CD4-positive, alpha-beta T cell (primary cell): ENCODE results near the gene ANKRD36B. TPM values are rescaled to one million over a fixed set of nuclear protein-coding genes. Genes with fewer than 3 reads are reported as not detected.
A peak's percentile ranks its signal among the peaks of the same experiment; 100 is the strongest.
"Not testable (repeated sequence)": the region's sequence is repeated elsewhere in the genome, so short reads cannot be mapped to it uniquely, and the experiment has no call there.

Experiments used
- ATAC-seq: fragments of 200-7000 bp; cut with Tn5 transposase; one replicate; pipeline ENCODE4 v1.10.0; 2022; ENCODE audit warnings: mild to moderate bottlenecking; ENCODE audit not compliant: poor library complexity
- CTCF ChIA-PET: fragments of 350-600 bp; sonication (Branson Sonifier 250); formaldehyde crosslinking; loops from one replicate; lab custom pipeline; 2021; ENCODE audit warnings: antibody characterized with exemption, inconsistent platforms; lab: Charles Lee
- POLR2A ChIA-PET: fragments of 350-600 bp; sonication (Branson Sonifier 250); formaldehyde crosslinking; loops from one replicate; lab custom pipeline; 2021; ENCODE audit warnings: antibody characterized with exemption, inconsistent platforms; lab: Charles Lee
- DNase-seq, 14 experiments: peaks; one replicate each; pipeline ENCODE4 v3.0.0-alpha.2; 2013 to 2020; ENCODE audit warnings: mixed read lengths in 2 of 14
- H3K27ac ChIP-seq, 2 donors: one replicate each; pipeline versions ENCODE4 v1.5.1 to v1.7.0; 2013; ENCODE audit warnings: low read length in 2 of 2, low read depth in 1 of 2, mild to moderate bottlenecking in 1 of 2
- H3K27me3 ChIP-seq, 2 experiments: 1 replicate in 1 of 2; 2 replicates in 1 of 2; pipeline versions ENCODE4 v1.6.1 to v1.7.0; 2013; ENCODE audit warnings: low read length in 2 of 2, control low read depth in 1 of 2, mild to moderate bottlenecking in 1 of 2, moderate library complexity in 1 of 2; ENCODE audit not compliant: insufficient read depth in 2 of 2, control insufficient read depth in 1 of 2
- H3K36me3 ChIP-seq: one replicate; pipeline ENCODE4 v1.6.1; 2013; ENCODE audit warnings: low read length, control low read depth; ENCODE audit not compliant: insufficient read depth
- H3K4me1 ChIP-seq: one replicate; pipeline ENCODE4 v1.6.1; 2013; ENCODE audit warnings: low read length, control low read depth; ENCODE audit not compliant: insufficient read depth
- H3K4me3 ChIP-seq: one replicate; pipeline ENCODE4 v1.5.1; 2013; ENCODE audit warnings: mild to moderate bottlenecking, low read length, moderate library complexity
- H3K9me3 ChIP-seq, 2 experiments: 1 replicate in 1 of 2; 2 replicates in 1 of 2; pipeline versions ENCODE4 v1.6.1 to v1.7.0; 2013; ENCODE audit warnings: low read length in 2 of 2, mild to moderate bottlenecking in 2 of 2, control low read depth in 1 of 2, moderate library complexity in 1 of 2; ENCODE audit not compliant: control insufficient read depth in 1 of 2, insufficient read depth in 1 of 2
- H3K27ac Mint-ChIP-seq: one replicate; pipeline ENCODE4 v1.8.0; 2020; ENCODE audit warnings: mixed read lengths
- H3K27me3 Mint-ChIP-seq: one replicate; pipeline ENCODE4 v1.8.0; 2021; ENCODE audit warnings: mixed read lengths
- H3K36me3 Mint-ChIP-seq: one replicate; pipeline ENCODE4 v1.8.0; 2021; ENCODE audit warnings: low read depth, mixed read lengths
- H3K4me1 Mint-ChIP-seq: one replicate; pipeline ENCODE4 v1.8.0; 2021; ENCODE audit warnings: low read depth, mixed read lengths
- H3K4me3 Mint-ChIP-seq: one replicate; pipeline ENCODE4 v1.8.0; 2020; ENCODE audit warnings: mild to moderate bottlenecking, mixed read lengths
- H3K9me3 Mint-ChIP-seq: one replicate; pipeline ENCODE4 v1.8.0; 2020; ENCODE audit warnings: mixed read lengths
- intact Hi-C, 2 experiments: fragments of 100-400 bp; cut with DNase I in 1 of 2; cut with micrococcal nuclease in 1 of 2; formaldehyde crosslinking; loops; one replicate each; pipeline versions ENCODE4 v1.15.1 to v1.9.0; 2023 to 2025; cut with DNase I, micrococcal nuclease
- total RNA-seq, 174 experiments: library from RNA in 2 of 174; stranded (reverse) in 2 of 174; gene quantifications; one replicate each; pipeline ENCODE4 v1.2.3 and lab custom pipeline; 2021 to 2026

The ANKRD36B gene
- total RNA-seq, 2 experiments from 2014 or later, result 48.5 to 60.0 TPM

DNA sequence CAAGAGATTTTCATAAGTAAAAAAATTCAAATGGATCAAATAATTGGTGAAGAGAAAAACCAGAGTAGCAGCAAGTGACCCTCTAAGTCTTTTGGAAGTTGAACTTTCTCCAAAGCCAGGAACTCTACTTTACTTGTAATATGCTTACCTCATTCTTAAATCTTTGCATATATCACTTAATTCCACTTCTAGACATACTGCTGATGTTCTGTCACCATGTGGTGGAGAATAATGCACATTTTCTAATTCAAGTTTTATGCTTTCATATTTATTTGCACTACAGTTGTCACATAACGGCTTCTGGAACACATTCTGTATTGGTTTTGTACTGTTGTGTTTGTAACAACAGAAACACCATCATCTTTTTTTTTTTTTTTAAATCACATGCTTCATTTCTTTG is 65.9 kb downstream of the ANKRD36B start:
- H3K4me3 ChIP-seq, ATAC-seq, H3K27me3 ChIP-seq, H3K36me3 ChIP-seq, H3K27ac Mint-ChIP-seq, DNase-seq, H3K4me1 Mint-ChIP-seq, POLR2A ChIA-PET, H3K9me3 Mint-ChIP-seq, H3K27ac ChIP-seq, H3K4me3 Mint-ChIP-seq, H3K9me3 ChIP-seq, H3K27me3 Mint-ChIP-seq, CTCF ChIA-PET, intact Hi-C loops, H3K4me1 ChIP-seq: not testable (repeated sequence)
- peaks cover 25% of the 10 kb centered on the region for H3K36me3 Mint-ChIP-seq

DNA sequence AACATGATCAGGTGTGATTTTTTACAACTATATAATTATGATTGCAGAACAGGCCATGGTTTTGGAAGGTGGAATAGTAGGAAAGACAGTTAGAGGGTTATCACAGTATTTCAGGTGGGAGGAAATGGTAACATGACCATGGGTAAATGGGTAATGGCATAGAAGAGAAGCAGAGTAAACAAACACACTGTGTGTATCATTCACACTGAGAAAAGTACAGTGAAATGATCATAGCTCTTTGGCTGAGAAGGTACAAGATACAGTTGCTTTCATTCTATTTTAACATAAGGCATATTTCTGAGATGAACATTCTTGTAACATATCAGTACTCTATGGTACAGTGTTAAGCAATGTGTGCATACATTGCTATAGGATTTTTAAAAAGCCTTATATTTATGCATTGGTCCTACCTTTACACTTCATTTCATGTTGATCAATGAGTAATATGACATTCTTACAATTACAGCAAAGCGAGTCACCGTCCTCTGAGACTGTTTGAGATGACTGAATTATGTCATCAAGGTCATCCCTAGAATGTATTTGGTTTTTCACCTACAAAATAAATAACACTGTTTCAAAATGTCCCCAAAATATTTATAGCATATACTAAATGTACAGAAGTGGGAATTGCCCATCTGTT is 66.6 kb downstream of the ANKRD36B start:
- H3K4me1 ChIP-seq, H3K27ac Mint-ChIP-seq, H3K27me3 ChIP-seq, H3K4me3 Mint-ChIP-seq, H3K4me1 Mint-ChIP-seq, H3K36me3 ChIP-seq, CTCF ChIA-PET, H3K4me3 ChIP-seq, ATAC-seq, H3K27ac ChIP-seq, H3K9me3 ChIP-seq, DNase-seq, H3K27me3 Mint-ChIP-seq, intact Hi-C loops, H3K9me3 Mint-ChIP-seq, POLR2A ChIA-PET: not testable (repeated sequence)
- peaks cover 20% of the 10 kb centered on the region for H3K36me3 Mint-ChIP-seq

GRCh38 chr2:97495651-97496050 is 94.0 kb downstream of the ANKRD36B start:
- H3K9me3 Mint-ChIP-seq, ATAC-seq, H3K4me1 ChIP-seq, H3K27ac Mint-ChIP-seq, H3K4me3 ChIP-seq, H3K4me1 Mint-ChIP-seq, CTCF ChIA-PET, H3K27ac ChIP-seq, intact Hi-C loops, H3K27me3 ChIP-seq, POLR2A ChIA-PET, H3K4me3 Mint-ChIP-seq, DNase-seq, H3K36me3 ChIP-seq, H3K9me3 ChIP-seq, H3K36me3 Mint-ChIP-seq, H3K27me3 Mint-ChIP-seq: not testable (repeated sequence)

- H3K4me3 Mint-ChIP-seq, H3K9me3 Mint-ChIP-seq, intact Hi-C loops, POLR2A ChIA-PET, H3K4me3 ChIP-seq, H3K4me1 ChIP-seq, H3K27ac ChIP-seq, CTCF ChIA-PET, H3K36me3 ChIP-seq, ATAC-seq, H3K27me3 ChIP-seq, H3K9me3 ChIP-seq, H3K36me3 Mint-ChIP-seq, H3K4me1 Mint-ChIP-seq, H3K27ac Mint-ChIP-seq, H3K27me3 Mint-ChIP-seq: not testable (repeated sequence)
- peak in 7 of 14 experiments; percentile 0 to 32 (median 1) for DNase-seq
Observed at GRCh38 chr2:97490141-97490540, 99.5 kb downstream of the ANKRD36B start.

Other genes starting within 250 kb of the ANKRD36B start
- gene COX5B, start 56.2 kb upstream of the ANKRD36B start, total RNA-seq, result 100 to 1,000 TPM; 112 to 121 TPM
- gene ACTR1B, start 74.2 kb upstream of the ANKRD36B start, total RNA-seq, result 10 to 100 TPM; 89.5 to 92.8 TPM
- gene C2orf92, start 79.8 kb upstream of the ANKRD36B start, total RNA-seq, result 10 to 100 TPM; 12.4 to 13.4 TPM
- gene ZAP70, start 123.7 kb upstream of the ANKRD36B start, total RNA-seq, result 100 to 1,000 TPM; 440 to 470 TPM